IMR-90 (cell line): ENCODE data around the gene FAM53B. TPM values are rescaled to one million over a fixed set of nuclear protein-coding genes. Genes with fewer than 3 reads are reported as not detected.

Experiments
- ATAC-seq: fragments of 200-7000 bp; cut with Tn5 transposase; 2 replicates; pipeline ENCODE4 v1.9.1; 2020; ENCODE audit warnings: low read depth, mild to moderate bottlenecking, moderate library complexity
- BruUV-seq: library from RNA; stranded (reverse); fragments of 400-500 nt; replicated peaks from 2 replicates; lab custom pipeline; 2021; lab: Mats Ljungman, UMichigan
- CTCF ChIA-PET: fragments of 300-600 bp; formaldehyde crosslinking; extraction: SDS; loops from one replicate; lab custom pipeline; 2021; ENCODE audit warnings: antibody characterized with exemption; lab: Yijun Ruan, JAX
- POLR2A ChIA-PET: fragments of 300-600 bp; sonication (Branson Sonifier 250); formaldehyde crosslinking; loops from one replicate; lab custom pipeline; 2022; ENCODE audit warnings: antibody characterized with exemption; ENCODE audit not compliant: unreplicated experiment; lab: Charles Lee
- DNase-seq: peaks from one replicate; pipeline ENCODE4 v3.0.0; 2013
- H2AFZ ChIP-seq: replicated peaks from 2 replicates; pipeline ENCODE3; 2013; ENCODE audit warnings: low read length, mild to moderate bottlenecking; ENCODE audit not compliant: poor library complexity
- H2AK5ac ChIP-seq: 2 replicates; pipeline ENCODE4 v1.6.1; 2013; ENCODE audit warnings: low read depth, low read length, inconsistent platforms
- H2AK9ac ChIP-seq: replicated peaks from 2 replicates; pipeline ENCODE3; 2013; ENCODE audit warnings: mild to moderate bottlenecking, low read depth, low read length, moderate library complexity; ENCODE audit not compliant: poor library complexity
- H2BK120ac ChIP-seq: 2 replicates; pipeline ENCODE4 v1.6.1; 2013; ENCODE audit warnings: low read depth, low read length, inconsistent platforms
- H2BK15ac ChIP-seq: 3 replicates; pipeline ENCODE4 v1.6.1; 2013; ENCODE audit warnings: low read depth, low read length, inconsistent platforms
- H2BK20ac ChIP-seq: 2 replicates; pipeline ENCODE4 v1.6.1; 2013; ENCODE audit warnings: low read depth, mild to moderate bottlenecking, inconsistent platforms, low read length, moderate library complexity
- H2BK5ac ChIP-seq: 2 replicates; pipeline ENCODE4 v1.6.1; 2013; ENCODE audit warnings: mild to moderate bottlenecking, low read depth, low read length, inconsistent platforms; ENCODE audit not compliant: poor library complexity, severe bottlenecking
- H3K14ac ChIP-seq: replicated peaks from 2 replicates; pipeline ENCODE4 v1.6.1; 2013; ENCODE audit warnings: low read depth, low read length, inconsistent platforms
- H3K18ac ChIP-seq: 2 replicates; pipeline ENCODE4 v1.6.1; 2013; ENCODE audit warnings: low read depth, low read length, control low read depth
- H3K23ac ChIP-seq: 2 replicates; pipeline ENCODE4 v1.6.1; 2013; ENCODE audit warnings: low read depth, low read length, inconsistent platforms
- H3K27ac ChIP-seq: 2 replicates; pipeline ENCODE4 v1.5.1; 2013; ENCODE audit warnings: mild to moderate bottlenecking, control low read depth, low read length; ENCODE audit not compliant: insufficient read depth
- H3K27me3 ChIP-seq: 2 replicates; pipeline ENCODE4 v1.6.1; 2013; ENCODE audit warnings: low read length; ENCODE audit not compliant: control insufficient read depth, insufficient read depth
- H3K36me3 ChIP-seq: 2 replicates; pipeline ENCODE4 v1.6.1; 2013; ENCODE audit warnings: low read length, mixed read lengths; ENCODE audit not compliant: control insufficient read depth, insufficient read depth
- H3K4ac ChIP-seq: 2 replicates; pipeline ENCODE4 v1.6.1; 2013; ENCODE audit warnings: low read depth, low read length, inconsistent platforms
- H3K4me1 ChIP-seq: 2 replicates; pipeline ENCODE4 v1.6.1; 2013; ENCODE audit warnings: low read length, mixed read lengths; ENCODE audit not compliant: control insufficient read depth, insufficient read depth
- H3K4me2 ChIP-seq: 2 replicates; pipeline ENCODE4 v1.6.1; 2013; ENCODE audit warnings: low read depth, mild to moderate bottlenecking, control low read depth, low read length, moderate library complexity
- H3K4me3 ChIP-seq: 2 replicates; pipeline ENCODE4 v1.5.1; 2013; ENCODE audit warnings: low read depth, mild to moderate bottlenecking, control low read depth, low read length, moderate library complexity; ENCODE audit not compliant: insufficient read depth
- H3K56ac ChIP-seq: 2 replicates; pipeline ENCODE4 v1.6.1; 2013; ENCODE audit warnings: low read length, inconsistent platforms; ENCODE audit not compliant: insufficient read depth; ENCODE audit errors: extremely low read depth
- H3K79me1 ChIP-seq, 2 experiments: 2 replicates each; pipeline ENCODE4 v1.6.1; 2013; ENCODE audit warnings: low read length in 2 of 2, inconsistent platforms in 1 of 2, low read depth in 1 of 2
- H3K9ac ChIP-seq: 2 replicates; pipeline ENCODE4 v1.6.1; 2013; ENCODE audit warnings: low read depth, low read length, control low read depth
- H3K9me1 ChIP-seq: 2 replicates; pipeline ENCODE4 v1.6.1; 2013; ENCODE audit warnings: low read length, inconsistent platforms; ENCODE audit not compliant: insufficient read depth
- H3K9me3 ChIP-seq: 2 replicates; pipeline ENCODE4 v1.6.1; 2013; ENCODE audit warnings: low read length; ENCODE audit not compliant: control insufficient read depth, insufficient read depth
- H4K20me1 ChIP-seq: 2 replicates; pipeline ENCODE4 v1.6.1; 2013; ENCODE audit warnings: low read length, inconsistent platforms; ENCODE audit not compliant: insufficient read depth
- H4K5ac ChIP-seq: 2 replicates; pipeline ENCODE4 v1.6.1; 2013; ENCODE audit warnings: mild to moderate bottlenecking, low read depth, low read length, control low read depth
- H4K8ac ChIP-seq, 2 experiments: 2 replicates each; pipeline ENCODE4 v1.6.1; 2013; ENCODE audit warnings: low read depth in 2 of 2, low read length in 2 of 2, control low read depth in 1 of 2, inconsistent platforms in 1 of 2
- H4K91ac ChIP-seq: 2 replicates; pipeline ENCODE4 v1.6.1; 2013; ENCODE audit warnings: low read depth, low read length, inconsistent platforms; ENCODE audit not compliant: insufficient read depth
- FOS ChIP-seq: fragments of 150-350 bp; IDR thresholded peaks from 2 replicates; pipeline ENCODE4 v1.6.1; 2016; ENCODE audit warnings: low read depth, low read length
- RAD21 ChIP-seq: IDR thresholded peaks from 2 replicates; pipeline ENCODE4 v1.6.1; 2012; ENCODE audit warnings: low read length, improper control_type of control experiment
- WGBS, 2 experiments: methylation state at CpG; one replicate each; pipeline versions ENCODE4 v1.1.5 to v1.1.7; 2013; ENCODE audit warnings: missing lambda C conversion rate in 2 of 2; ENCODE audit not compliant: insufficient read length in 1 of 2; ENCODE audit errors: extremely low coverage in 2 of 2; 5-methylcytosine and 5-hydroxymethylcytosine counted together
- dilution Hi-C: fragments of 300-500 bp; cut with HindIII; formaldehyde crosslinking; loops from one replicate; pipeline ENCODE4 v1.14.3; 2018; ENCODE audit warnings: low sequenced_read_pairs; ENCODE audit not compliant: unreplicated experiment
- in situ Hi-C: fragments of 300-500 bp; cut with MboI; formaldehyde crosslinking; loops from 3 replicates; pipeline ENCODE4 v1.14.3; 2019; ENCODE audit warnings: low sequenced_read_pairs, inconsistent platforms, mixed read lengths
- intact Hi-C: fragments of 100-400 bp; cut with micrococcal nuclease; formaldehyde crosslinking; loops from 2 replicates; pipeline ENCODE4 v1.10.0; 2022
- polyA plus RNA-seq, 3 experiments: library from polyadenylated mRNA; depleted of rRNA; stranded (reverse); fragments of >200 nt; gene quantifications; 2 replicates each; pipeline ENCODE4 v1.2.3, GENCODE V29; 2012; ENCODE audit warnings: low replicate concordance in 1 of 3
- total RNA-seq: library from RNA; depleted of rRNA; stranded (reverse); fragments of >200 nt; gene quantifications from 2 replicates; pipeline ENCODE4 v1.2.3, GENCODE V29; 2012

Gene FAM53B
- total and polyA plus RNA-seq, 2 of the 4 experiments (the other 2 are of a cell fraction) = 3.8 to 5.7 TPM

- dilution Hi-C loops (no loop called here), intact Hi-C loops (no loop called here)
These were observed 122.5 kb downstream of the FAM53B start for GRCh38 chr10:124621637-124622036.

More at GRCh38 chr10:124621637-124622036, 122.5 kb downstream of the FAM53B start:
- ChIA-PET CTCF (no interaction called here), POLR2A (no interaction called here)
- H3K4me1 ChIP-seq = peaks cover 2% of the 10 kb centered on the region; the same call in 1 of the 2 replicates
- no peaks in the 10 kb centered on the region; the same call in 1 of the 2 replicates for H4K20me1 ChIP-seq
- TF ChIP-seq FOS (no peak), RAD21 (no peak)
- no peak overlapping the region for H3K27ac ChIP-seq
- H2BK15ac ChIP-seq = no peak overlapping the region
- H3K9me1 ChIP-seq = no peaks in the 10 kb centered on the region; the same call in 1 of the 2 replicates
- in situ Hi-C loops = no loop called here
- no peak overlapping the region for H4K5ac ChIP-seq
- no TSS peak for BruUV-seq
- no peaks in the 10 kb centered on the region for H3K27me3 ChIP-seq
- H4K8ac ChIP-seq = no peak overlapping the region
- no peak overlapping the region for H2AK9ac ChIP-seq
- H3K9ac ChIP-seq = no peak overlapping the region
- no peak overlapping the region for H3K4me2 ChIP-seq
- no peak overlapping the region for H3K18ac ChIP-seq
- no peak overlapping the region for H3K4me3 ChIP-seq
- H2BK20ac ChIP-seq = no peak overlapping the region
- no peak overlapping the region for H3K23ac ChIP-seq
- no peak overlapping the region for H2AFZ ChIP-seq
- no peaks in the 10 kb centered on the region for H3K9me3 ChIP-seq
- DNase-seq = no peak
- no peak overlapping the region for H3K56ac ChIP-seq
- no peak overlapping the region for H2BK5ac ChIP-seq
- H3K4ac ChIP-seq = no peak overlapping the region
- H3K36me3 ChIP-seq = peaks cover 2% of the 10 kb centered on the region; the same call in 1 of the 2 replicates
- no peaks in the 10 kb centered on the region for H3K79me1 ChIP-seq
- ATAC-seq = no peak
- H2AK5ac ChIP-seq = no peak overlapping the region
- H3K14ac ChIP-seq = no peak overlapping the region
- no peak overlapping the region for H4K91ac ChIP-seq
- no peak overlapping the region for H2BK120ac ChIP-seq
- 94% methylated on average over 6 of the region's 13 CpGs; no CpG with 5 or more reads in 1 of the 2 experiments for WGBS, 2 experiments
